Measurements from ENCODE around the gene CMYA5.
"Not testable (repeated sequence)": the region's sequence is repeated elsewhere in the genome, so short reads cannot be mapped to it uniquely, and the experiment has no call there.

Gene CMYA5

DNA sequence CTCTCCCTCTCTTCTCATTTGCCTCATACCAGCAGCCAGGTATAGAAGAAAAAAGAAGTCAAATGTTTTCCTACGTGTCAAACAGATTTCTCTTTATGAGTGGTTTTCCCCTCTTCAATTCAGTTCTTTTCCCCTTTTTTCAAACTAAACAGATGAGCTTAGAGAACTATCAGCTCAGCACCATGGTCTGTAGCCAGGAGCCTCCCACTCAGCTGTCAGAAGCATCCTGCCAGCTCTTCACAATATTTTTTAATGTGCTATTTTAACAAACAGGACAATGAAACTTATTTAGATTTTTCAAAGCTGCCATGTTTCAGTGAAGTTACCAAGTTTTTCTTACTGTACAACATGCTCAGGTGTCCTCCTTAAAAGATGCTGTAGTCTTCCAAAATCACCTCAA is 63.5 kb downstream of the CMYA5 start:
- DNase-seq: no peak

DNA sequence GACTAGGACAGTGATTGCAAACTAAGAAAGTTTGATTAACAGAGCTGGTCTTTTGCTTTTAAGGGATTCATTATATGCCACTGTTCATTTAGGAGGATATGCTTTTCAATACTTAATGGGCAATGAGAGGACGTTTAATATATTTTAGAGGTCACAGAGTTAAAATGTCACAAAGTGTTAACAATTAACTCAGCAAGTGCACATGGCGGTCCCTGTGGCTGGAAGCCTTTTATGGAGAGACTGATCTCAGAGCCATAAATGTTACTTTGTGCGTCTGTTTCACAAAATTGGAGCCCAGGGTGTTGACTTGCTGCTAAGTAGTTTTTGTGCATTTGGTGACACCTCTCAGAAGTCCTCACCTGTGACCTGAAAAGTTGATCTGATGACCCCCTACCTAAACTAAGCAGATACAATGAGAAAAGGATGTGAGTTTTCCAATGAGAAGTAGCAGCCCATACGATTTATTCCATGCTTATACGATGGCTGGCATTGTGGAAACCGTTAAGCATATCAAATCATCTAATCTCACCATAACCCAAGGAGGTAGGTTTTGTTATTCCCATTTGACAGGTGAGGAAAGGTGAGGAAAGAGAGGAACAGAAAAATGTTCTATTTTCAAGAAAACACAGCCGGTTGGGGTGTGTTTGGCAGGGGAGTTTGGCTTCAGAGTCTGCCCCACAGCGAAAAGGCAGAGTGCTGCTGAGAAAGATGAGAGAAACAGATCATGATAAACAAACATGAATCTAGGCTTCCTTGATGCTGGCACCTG is 64.4 kb downstream of the CMYA5 start:
- DNase-seq: no peak

DNA sequence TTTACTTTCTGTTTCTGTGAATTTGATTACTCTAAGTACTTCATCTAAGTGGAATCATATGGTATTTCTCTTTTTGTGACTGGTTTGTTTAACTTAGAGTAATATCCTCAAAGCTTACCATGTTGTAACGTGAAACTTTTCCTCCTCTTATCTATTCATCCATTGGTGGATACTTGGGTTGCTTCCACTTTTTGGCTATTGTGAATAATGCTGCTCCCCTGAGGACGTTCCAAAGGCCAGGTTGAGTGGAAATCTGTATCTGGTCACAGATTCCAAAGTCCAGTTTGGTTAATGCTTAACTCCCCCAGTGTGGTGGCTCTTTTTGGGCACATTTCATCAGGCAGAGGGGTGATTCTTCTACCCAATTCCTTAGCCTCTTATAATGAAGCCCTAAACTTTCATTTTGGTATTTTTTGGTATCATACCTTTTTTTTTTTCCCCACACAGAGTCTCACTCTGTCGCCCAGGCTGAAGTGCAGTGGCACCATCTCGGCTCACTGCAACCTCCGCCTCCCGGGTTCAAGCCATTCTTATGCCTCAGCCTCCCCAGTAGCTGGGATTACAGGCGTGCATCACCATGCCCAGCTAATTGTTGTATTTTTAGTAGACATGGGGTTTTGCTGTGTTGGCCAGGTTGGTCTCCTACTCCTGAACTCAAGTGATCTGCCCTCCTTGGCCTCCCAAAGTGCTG is 65.4 kb downstream of the CMYA5 start:
- no peak for DNase-seq

DNA sequence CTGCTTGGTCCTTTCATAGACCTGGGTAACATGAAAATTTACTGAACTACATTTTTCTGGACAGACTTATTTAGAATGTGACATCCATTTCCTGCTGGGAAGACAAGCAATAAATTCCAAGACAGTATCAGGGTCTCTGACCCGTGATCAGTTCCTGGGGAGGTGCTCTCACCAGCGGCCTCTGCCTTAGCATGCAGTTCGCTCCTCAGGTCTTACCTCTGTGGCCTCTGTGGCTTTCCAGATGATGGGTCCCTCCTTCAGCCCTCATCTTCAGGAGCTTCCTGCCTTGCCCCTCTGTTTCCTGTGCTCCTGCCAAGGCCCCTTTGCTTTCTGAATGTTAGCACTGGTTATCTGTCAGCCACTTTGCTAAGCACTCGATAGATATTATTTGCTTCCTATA is 66.4 kb downstream of the CMYA5 start:
- DNase-seq: no peak

DNA sequence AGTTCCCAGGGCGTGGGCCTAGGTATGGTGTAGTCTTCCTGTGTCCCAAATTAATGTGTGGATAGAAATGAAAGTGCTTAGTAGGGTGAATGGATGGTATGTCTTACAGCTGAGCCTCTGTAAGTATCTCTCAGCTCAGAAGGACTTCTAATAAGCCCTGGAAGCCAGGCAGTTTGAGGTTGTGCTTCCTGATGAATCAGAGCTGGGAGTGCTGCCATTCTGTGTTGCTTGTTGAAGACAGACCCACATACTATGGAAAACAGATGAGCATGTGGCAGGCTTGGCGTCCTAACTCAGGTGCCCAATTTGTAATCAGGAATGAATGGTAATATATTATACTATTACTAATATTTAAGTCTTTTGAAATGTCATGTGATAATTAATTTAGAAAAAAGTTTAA is 69.8 kb downstream of the CMYA5 start:
- DNase-seq: peak; percentile 86

DNA sequence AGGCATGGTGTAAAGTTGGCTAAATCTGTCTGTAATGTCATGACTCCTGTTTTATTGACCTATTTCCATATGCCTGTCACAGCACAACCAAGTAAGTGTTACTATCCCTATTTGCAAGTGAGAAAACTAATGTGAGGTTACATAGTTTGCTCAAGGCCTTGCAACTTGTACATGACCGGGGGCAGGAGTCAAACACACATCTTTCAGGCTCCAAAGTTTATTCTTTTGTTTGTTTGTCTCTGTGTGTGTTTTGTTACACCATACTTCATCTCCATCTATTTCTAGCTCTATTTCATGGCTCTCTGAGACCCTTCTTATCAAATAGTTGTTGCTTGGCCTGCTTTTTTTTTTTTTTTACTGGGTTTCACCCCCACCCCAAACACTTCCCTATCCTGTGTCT is 70.2 kb downstream of the CMYA5 start:
- no peak for DNase-seq

DNA sequence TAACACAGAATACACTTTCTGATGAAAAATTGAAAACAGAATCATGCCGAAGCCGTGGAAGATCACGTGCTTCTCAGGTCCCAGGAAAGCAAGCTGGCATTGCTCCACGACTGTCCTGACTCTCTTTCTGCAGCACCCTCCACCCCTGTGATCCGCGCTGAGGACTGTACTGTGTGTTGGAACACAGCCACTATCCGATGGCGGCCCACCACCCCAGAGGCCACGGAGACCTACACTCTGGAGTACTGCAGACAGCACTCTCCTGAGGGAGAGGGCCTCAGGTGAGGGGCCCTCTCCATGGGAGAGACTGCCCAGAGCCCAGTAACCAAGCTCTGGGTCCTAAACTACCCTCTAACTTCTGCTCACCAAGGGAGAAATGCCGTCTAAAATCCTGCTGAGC is 73.3 kb downstream of the CMYA5 start:
- DNase-seq: no peak

DNA sequence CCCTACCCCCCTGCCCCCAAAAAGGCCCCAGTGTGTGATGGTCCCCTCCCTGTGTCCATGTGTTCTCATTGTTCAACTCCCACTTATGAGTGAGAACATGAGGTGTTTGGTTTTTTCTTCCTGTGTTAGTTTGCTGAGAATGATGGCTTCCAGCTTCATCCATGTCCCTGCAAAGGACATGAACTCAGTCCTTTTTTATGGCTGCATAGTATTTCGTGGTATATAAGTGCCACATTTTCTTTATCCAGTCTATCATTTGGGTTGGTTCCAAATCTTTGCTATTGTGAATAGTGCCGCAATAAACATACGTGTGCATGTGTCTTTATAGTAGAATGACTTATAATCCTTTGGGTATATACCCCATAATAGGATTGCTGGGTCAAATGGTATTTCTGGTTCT is 74.5 kb downstream of the CMYA5 start:
- DNase-seq: not testable (repeated sequence)

DNA sequence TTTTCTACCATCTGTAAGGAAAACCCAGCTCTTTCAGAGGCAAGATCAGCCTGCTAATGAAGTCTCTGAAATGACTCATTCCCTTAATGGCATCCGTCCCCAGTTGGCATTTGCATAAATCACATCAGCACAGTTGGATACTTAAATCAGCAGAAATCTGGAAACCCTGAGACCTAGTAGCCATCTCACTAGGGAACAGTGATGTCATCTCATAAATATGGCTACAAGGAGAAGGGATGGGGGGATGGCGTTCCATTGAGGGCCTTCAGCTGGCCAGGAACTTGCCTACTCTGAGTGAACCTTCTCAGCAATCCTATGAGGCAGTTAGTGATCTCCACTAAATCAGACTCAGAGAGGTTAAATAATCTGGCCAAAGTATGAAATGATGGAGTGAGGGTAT is 81.8 kb downstream of the CMYA5 start:
- peak; percentile 94 for DNase-seq

DNA sequence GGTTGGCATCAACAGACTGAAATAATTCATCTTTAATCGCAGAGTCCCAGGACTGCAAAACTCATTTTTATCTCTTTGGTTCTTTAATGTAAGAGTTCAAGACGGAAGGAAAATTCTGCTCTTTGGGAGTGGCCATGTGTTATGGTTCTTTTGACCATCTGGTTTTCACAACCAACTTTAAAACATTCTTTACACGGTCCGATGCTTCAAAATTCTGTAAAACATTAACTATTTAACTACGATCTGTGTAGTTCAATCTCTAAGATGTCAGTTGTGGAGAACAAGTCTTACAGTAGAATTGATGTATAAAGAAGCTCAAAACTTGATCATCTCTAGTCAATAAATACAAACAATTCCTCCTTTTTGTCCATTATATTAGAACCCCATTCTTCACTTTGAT is 83.0 kb downstream of the CMYA5 start:
- no peak for DNase-seq

DNA sequence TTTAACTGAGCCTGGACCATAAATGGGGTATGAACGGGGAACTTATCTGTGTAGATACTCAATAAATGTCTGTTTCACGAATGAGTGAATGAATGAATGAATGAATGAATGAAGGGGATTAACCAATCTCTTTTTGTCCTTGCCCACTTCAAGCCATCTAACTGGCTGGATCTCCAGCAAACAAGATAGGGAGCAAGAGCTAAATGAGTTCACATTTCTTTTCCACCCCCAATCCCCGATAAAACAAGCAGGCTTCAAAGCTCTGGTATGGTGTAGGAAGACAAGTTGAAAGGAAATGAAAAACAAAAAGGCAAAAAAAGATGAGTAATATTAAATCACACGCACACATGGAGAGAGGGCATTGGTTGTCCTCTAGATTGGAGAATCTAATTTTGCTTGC is 84.0 kb downstream of the CMYA5 start:
- DNase-seq: no peak

DNA sequence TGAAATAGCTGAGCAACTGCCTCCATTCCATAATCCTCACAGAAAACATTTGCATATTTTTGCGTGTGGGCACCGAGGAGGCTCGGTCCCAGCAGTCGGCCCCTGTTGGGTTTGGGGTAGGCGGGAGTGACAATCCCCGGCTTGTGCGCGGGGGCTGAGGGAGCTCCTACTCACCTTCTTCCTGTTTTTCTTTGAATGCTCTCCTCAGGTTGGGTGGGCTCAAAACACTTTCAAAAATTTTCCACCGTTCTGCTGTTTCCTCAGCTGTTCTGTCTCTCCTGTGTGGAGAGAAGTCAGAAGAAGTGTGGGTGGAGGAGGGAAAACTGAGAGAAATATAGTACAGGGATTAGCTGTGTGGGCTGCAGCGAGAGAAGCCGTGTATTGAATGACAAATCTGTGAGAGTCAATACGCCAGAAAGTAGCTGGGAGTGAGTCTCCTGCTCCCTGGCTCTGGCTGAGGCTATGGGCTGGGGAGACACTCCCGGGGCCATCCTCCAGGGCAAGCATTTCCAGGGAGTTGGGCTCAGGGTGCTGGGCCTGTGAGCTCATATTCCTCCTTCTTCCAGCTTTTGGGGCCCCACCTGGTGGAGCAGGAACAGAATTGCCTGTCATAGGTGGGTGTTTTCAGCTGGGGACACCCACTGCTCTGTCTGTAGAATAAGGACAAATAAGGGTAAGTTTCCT is 84.7 kb downstream of the CMYA5 start:
- peak; percentile 49 for DNase-seq

DNA sequence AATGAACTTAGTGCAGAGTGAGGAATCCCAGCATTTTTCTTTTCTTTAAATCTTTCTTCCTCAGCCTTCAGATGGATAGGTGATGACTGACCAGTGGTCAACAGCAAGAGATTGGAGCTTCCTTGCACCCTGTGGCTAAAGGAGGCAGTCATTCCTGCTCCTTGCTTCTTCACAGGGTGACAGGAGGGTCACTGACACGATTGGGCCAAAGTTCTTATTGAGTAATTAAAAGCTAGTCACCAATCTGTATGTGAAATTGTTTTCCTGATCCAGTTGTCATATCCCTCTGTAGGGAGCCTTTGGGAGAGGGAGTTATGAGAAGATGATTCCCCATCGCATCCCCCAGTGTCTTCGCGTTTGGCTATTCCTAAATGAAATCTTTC is 85.2 kb downstream of the CMYA5 start:
- no peak for DNase-seq

DNA sequence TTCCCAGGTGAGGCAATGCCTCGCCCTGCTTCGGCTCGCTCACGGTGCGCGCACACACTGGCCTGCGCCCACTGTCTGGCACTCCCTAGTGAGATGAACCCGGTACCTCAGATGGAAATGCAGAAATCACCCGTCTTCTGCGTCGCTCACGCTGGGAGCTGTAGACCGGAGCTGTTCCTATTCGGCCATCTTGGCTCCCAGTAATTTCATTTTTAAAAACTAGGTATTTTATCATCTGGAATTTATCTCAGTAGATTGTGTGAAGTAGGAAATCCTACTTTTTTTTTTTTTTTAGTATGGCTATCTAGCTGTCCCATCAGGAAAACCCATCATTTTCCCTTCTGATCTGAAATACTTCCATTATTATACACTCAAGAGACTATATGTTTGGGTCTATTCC is 95.1 kb downstream of the CMYA5 start:
- not testable (repeated sequence) for DNase-seq

DNA sequence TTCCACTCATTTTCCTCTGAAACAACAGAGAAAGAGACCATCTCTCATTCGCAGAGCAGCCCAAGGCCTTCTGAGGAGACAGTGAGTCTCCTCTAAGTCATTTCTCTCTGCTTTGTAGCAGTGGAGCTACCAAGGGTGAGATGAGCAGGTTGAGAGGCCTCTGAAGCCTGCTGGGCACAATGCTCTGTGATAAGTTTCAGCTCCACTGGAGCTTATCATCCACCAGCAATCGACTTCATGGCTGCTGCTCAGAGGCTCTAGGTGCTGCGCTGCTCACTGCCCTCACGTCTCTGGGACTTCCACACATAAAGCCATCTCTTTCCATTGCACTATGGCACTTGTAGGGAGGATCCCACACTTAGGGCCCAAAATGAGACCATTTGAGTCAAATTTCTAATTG is 96.3 kb downstream of the CMYA5 start:
- DNase-seq: no peak

DNA sequence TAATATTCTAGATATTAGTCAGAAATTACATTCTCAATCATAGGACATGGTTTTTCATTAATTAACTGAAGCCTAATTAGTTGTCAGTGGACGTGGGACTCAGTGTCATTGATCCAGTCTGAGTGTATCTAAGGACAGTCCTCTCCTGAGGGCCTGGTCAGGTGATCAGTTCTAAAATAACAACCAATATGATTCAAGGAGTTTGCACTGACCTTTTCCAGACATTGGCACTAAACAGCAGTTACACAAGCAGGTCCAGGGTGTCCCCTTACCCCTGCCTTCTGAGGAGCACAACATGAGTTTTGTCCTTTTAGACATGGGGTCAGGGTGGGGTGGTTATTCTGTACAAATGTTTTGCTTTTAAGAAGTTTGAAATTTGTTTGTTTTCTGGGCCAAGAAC is 97.8 kb downstream of the CMYA5 start:
- DNase-seq: no peak

DNA sequence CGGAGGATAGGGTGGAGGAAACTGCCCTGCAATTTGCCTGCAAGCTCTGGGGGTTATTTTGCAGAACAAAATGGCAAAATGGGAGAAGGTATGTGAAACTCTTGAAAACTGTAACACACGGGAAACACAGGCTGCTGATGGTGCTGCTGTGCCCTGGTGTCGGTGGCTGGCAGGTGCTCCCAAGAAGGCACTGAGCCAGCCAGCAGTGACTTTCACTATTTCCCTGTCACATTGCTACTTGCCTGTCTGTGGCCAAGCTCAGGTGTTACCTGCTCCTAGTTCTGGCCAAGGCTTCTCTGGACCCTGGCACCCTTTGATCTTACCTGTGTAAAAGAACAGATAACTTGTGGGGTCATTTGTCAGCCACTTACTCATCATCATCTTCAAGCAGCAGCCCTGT is 102.2 kb downstream of the CMYA5 start:
- no peak for DNase-seq

DNA sequence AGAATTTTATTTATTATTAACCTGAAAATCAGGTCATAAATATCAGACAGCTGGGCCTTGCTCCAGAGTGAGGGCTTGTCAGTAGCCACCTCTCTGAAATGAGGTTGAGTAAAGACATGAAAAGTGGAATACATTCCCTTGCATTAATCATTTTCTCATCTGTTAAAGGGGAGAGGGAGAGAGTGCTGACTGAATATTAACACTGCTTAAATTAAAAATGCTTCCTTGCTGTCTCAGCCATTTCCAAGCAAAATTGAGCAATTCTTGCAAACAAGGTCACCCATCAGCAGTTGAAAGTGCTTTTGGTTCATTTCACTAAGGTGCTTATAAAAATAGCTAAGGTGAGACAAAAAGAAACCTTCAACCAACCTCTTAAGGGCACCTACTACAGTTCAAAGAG is 102.8 kb downstream of the CMYA5 start:
- no peak for DNase-seq

DNA sequence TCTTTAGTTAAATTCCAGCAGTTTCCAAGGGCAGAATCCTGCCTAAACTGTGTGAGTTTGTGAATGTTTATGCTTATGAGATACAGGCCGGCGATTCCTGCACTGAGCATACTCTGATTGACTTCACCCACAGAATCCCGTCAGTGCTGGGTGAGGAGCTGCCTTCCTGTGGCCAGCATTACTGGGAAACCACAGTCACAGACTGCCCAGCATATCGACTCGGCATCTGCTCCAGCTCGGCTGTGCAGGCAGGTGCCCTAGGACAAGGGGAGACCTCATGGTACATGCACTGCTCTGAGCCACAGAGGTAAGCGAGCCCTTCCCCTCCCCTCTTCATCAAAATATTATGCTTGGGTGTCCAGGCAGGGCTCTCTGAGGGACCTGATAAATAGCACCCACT is 103.7 kb downstream of the CMYA5 start:
- no peak for DNase-seq

DNA sequence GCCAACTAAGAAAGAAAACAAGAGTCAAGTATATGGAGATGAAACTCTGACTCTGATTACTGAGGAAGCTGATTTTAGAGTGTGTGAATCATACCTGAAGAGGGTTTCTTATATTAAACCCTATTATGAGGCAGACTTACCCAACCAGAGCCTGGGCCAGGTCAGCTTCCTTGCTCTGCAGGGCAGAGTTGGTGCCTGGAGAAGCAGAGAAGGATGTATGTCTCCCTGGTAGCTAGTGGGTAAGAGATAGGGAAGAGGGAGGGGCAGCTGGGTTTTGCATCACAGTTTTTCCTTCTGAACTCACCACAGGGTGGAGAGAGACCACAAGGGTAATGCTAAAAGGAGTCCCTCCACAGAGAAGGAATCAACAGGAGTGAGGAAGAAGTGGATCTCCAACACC is 104.1 kb downstream of the CMYA5 start:
- no peak for DNase-seq

DNA sequence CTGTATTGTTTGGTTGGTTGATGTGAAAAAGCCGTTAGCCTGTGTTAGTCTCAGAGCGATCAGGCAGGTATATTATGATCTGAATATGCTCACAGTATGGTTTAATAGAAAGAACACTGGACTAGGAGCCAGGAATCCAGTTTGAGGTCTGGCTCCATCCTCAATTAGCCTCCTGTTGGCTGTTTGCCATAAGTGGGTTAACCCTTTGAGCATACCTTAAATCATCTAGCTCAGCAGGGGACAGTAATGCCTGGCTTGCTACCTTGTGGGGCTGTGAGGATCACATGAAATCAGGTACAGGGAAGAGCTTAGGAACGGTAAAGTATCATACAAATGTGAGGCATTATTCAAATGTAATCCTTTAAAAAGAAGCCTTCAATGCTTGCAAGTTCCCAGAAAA is 104.7 kb downstream of the CMYA5 start:
- no peak for DNase-seq

DNA sequence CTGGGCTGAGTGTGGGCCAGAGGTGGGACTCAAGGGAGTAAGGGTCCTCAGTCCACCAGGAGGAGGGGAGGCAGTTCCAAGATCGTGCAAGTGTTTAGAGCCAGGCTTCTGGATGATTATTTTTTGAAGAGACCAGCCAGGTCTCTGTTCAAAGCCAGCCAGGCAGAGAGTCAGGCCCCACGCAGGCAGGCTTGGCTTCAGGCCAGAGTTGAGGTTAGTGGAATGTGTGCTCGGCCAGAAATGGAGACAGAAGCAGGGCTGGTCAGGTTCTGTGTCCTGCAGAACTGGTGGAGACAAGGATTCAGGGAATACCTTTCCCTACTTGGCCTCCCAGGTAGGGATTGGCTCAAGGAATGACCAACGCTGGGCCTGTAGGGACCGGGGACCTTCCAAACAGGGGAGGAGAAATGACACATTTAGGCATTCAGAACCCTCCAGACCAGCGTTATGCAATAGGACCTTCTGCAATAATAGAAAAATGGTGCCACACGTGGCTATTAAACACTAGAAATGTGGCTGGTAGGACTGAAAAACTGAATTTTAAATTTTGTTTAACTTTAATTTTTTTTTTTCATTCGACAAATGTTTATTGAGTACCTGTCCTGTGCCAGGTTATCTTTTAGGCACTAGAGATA is 106.2 kb downstream of the CMYA5 start:
- peak; percentile 52 for DNase-seq

DNA sequence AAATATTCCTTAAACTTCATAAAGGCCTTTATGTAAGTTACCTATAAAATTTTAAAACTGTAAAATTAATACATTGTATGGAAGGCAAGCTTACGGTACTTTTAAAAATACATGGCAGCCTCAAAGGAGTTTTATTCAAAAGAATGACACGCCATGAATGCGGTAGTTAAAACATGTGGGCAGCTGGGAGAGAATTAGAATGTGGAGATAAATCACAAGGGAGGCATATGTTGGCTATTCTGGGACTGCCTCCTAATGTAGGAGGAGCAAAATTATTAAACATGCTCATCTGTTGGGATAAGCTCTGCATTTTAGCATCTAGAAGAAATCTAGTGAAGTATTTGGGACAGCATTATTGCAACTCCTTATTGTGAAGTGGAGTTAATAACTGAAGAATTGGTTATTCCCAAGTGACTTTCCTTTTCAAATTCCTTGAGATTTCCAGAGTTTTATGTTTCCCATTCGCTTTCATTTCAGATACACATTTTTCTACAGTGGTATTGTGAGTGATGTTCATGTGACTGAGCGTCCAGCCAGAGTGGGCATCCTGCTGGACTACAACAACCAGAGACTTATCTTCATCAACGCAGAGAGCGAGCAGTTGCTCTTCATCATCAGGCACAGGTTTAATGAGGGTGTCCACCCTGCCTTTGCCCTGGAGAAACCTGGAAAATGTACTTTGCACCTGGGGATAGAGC is 109.4 kb downstream of the CMYA5 start:
- peak; percentile 12 for DNase-seq

All from fibroblast of upper back skin (primary cell).